ENCODE data around the gene CREM. TPM values are rescaled to one million over a fixed set of nuclear protein-coding genes. Genes with fewer than 3 reads are reported as not detected.

The CREM gene
- total and polyA plus RNA-seq, 2 of the 8 experiments (the other 6 are each of a cell fraction or from before 2014, with no cell fraction given) = 18.7 to 21.9 TPM

- ChIA-PET POLR2A (ENCODE audit: partially characterized antibody) (interaction anchor here (1.5 kb wide), 1 partner anchor 80 kb away, joined by 3 read pairs; the partner anchor contains the start of gene CREM), CTCF (ENCODE audit: partially characterized antibody) (interaction anchor here (0.6 to 5.1 kb wide), 7 partner anchors 10 to 357 kb away, joined by 3 to 29 read pairs (median 3); no protein-coding TSS in a partner anchor)
- no peak overlapping the region for H3K27ac ChIP-seq (ENCODE audit: low read depth, low read length)
- H3K9me3 ChIP-seq (ENCODE audit: insufficient read depth in 2 of 2, low read depth in 1 of 2, low read length in 1 of 2) = no peaks in the 10 kb centered on the region
- H3K4ac ChIP-seq (replicated peaks; ENCODE audit: insufficient read length, low read depth, low read length) = no peak overlapping the region
- no peaks in the 10 kb centered on the region for H3K79me2 ChIP-seq (ENCODE audit: control insufficient read depth in 1 of 2, insufficient read depth in 2 of 2, low read length in 2 of 2)
- H3K36me3 ChIP-seq (ENCODE audit: control insufficient read depth in 2 of 4, insufficient read depth in 4 of 4, low read length in 3 of 4) = no peaks in the 10 kb centered on the region
- no peak overlapping the region for H2BK15ac ChIP-seq (ENCODE audit: low read length)
- no peak overlapping the region for H3K14ac ChIP-seq (ENCODE audit: insufficient read length)
- H3K4me3 ChIP-seq (ENCODE audit: extremely low read depth in 1 of 4, insufficient read depth in 2 of 4, low read depth in 3 of 4, low read length in 4 of 4) = no peak overlapping the region
- H2BK12ac ChIP-seq (ENCODE audit: low read depth, low read length) = no peak overlapping the region
- no peak overlapping the region for H4K91ac ChIP-seq (replicated peaks; ENCODE audit: insufficient read length, low read length)
- H3K23me2 ChIP-seq (ENCODE audit: low read depth, low read length) = no peaks in the 10 kb centered on the region
- H2BK20ac ChIP-seq (ENCODE audit: low read length) = no peak overlapping the region
- no peak overlapping the region for H3K4me2 ChIP-seq (ENCODE audit: insufficient read depth in 1 of 2, low read depth in 2 of 2, low read length in 2 of 2)
- H2BK120ac ChIP-seq (replicated peaks; ENCODE audit: low read depth, low read length) = no peak overlapping the region
- H3K4me1 ChIP-seq (replicated peaks in 1 of 4; ENCODE audit: control insufficient read depth in 3 of 4, insufficient read depth in 4 of 4, low read length in 3 of 4) = peaks cover 0 to 7% (median 4%) of the 10 kb centered on the region in 4 experiments; a peak in 5 of 7 replicates
- no peak overlapping the region for H3K23ac ChIP-seq (ENCODE audit: insufficient read length)
- no peak overlapping the region for H2BK5ac ChIP-seq (ENCODE audit: low read depth, low read length)
- H4K5ac ChIP-seq (ENCODE audit: insufficient read length, low read depth, low read length) = no peak overlapping the region
- 83% methylated on average over 3 of the region's 3 CpGs; no CpG with 5 or more reads in 1 of the 2 experiments for WGBS, 2 experiments (ENCODE audit: extremely low coverage in 1 of 2, insufficient coverage in 1 of 2, insufficient read length in 1 of 2, insufficient replicate concordance in 2 of 2, low coverage in 1 of 2, low lambda C conversion rate in 2 of 2, missing lambda C conversion rate in 1 of 2)
- FAIRE-seq (no peak), DNase-seq (ENCODE audit: low read depth in 1 of 2, low spot score in 2 of 2) (no peak)
- TF ChIP-seq E2F6 (IDR thresholded peaks at IDR 0.05) = no peak
- no peaks in the 10 kb centered on the region for H4K20me1 ChIP-seq (replicated peaks in 1 of 2; ENCODE audit: control insufficient read depth in 1 of 2, insufficient read depth in 2 of 2, low read length in 2 of 2)
- no peak overlapping the region for H2AFZ ChIP-seq (ENCODE audit: low read length)
- no peak overlapping the region for H3K56ac ChIP-seq (replicated peaks; ENCODE audit: insufficient read length, low read depth, low read length)
- no peaks in the 10 kb centered on the region for H3K79me1 ChIP-seq (ENCODE audit: low read depth, low read length)
- H3K18ac ChIP-seq (ENCODE audit: extremely low read depth, low read length) = no peak overlapping the region
- H3K9ac ChIP-seq (replicated peaks in 1 of 4; ENCODE audit: extremely low read depth in 1 of 4, low read depth in 3 of 4, low read length in 3 of 4) = no peak overlapping the region
- H3K27me3 ChIP-seq (replicated peaks in 1 of 4; ENCODE audit: control insufficient read depth in 3 of 4, extremely low read depth in 1 of 4, insufficient read depth in 3 of 4, low read length in 3 of 4) = no peaks in the 10 kb centered on the region
- no peak overlapping the region for H2AK5ac ChIP-seq (ENCODE audit: low read depth, low read length)
- H4K8ac ChIP-seq (ENCODE audit: extremely low read depth, insufficient read depth, low read length) = no peak overlapping the region
Measured at GRCh38 chr10:35206274-35206673, 79.6 kb downstream of the CREM start.
